Activated naive CD8-positive, alpha-beta T cell treated with anti-CD3 and anti-CD28 coated beads, Interleukin-2, amount 50 U/mL, for 16 hours (primary cell): ENCODE results near the gene JAKMIP1.

ENCODE experiments used
- DNase-seq: peaks from one replicate; pipeline ENCODE4 v3.0.0-alpha.2; 2020; ENCODE audit warnings: low read depth, low spot score

JAKMIP1 gene

GRCh38 chr4:6119507-6120020 lies 80.8 kb downstream of the JAKMIP1 start:
- DNase-seq: no peak

- no peak for DNase-seq
Measured at GRCh38 chr4:6118201-6118600, 82.1 kb downstream of the JAKMIP1 start.

GRCh38 chr4:6116696-6117285 lies 83.6 kb downstream of the JAKMIP1 start:
- DNase-seq: no peak

- DNase-seq: no peak
Measured at GRCh38 chr4:6115746-6116586, 84.4 kb downstream of the JAKMIP1 start.

GRCh38 chr4:6115342-6115741 lies 85.0 kb downstream of the JAKMIP1 start:
- DNase-seq: no peak

- DNase-seq: no peak
Measured at GRCh38 chr4:6114601-6115000, 85.7 kb downstream of the JAKMIP1 start.

- DNase-seq: no peak
Measured at GRCh38 chr4:6114181-6114580, 86.2 kb downstream of the JAKMIP1 start.

- DNase-seq: no peak
Measured at GRCh38 chr4:6113641-6114040, 86.7 kb downstream of the JAKMIP1 start.

GRCh38 chr4:6112606-6113290 lies 87.6 kb downstream of the JAKMIP1 start:
- DNase-seq: no peak

- no peak for DNase-seq
Measured at GRCh38 chr4:6111354-6111960, 88.9 kb downstream of the JAKMIP1 start.

GRCh38 chr4:6110681-6111353 lies 89.5 kb downstream of the JAKMIP1 start:
- DNase-seq: no peak

GRCh38 chr4:6109842-6110560 lies 90.3 kb downstream of the JAKMIP1 start:
- no peak for DNase-seq

GRCh38 chr4:6107886-6108285 lies 92.5 kb downstream of the JAKMIP1 start:
- no peak for DNase-seq

GRCh38 chr4:6107114-6107791 lies 93.1 kb downstream of the JAKMIP1 start:
- no peak for DNase-seq

GRCh38 chr4:6106156-6106555 lies 94.2 kb downstream of the JAKMIP1 start:
- no peak for DNase-seq

GRCh38 chr4:6105311-6105911 lies 94.9 kb downstream of the JAKMIP1 start:
- DNase-seq: no peak

- DNase-seq: no peak
Measured at GRCh38 chr4:6104541-6105130, 95.7 kb downstream of the JAKMIP1 start.

GRCh38 chr4:6097581-6097980 lies 102.8 kb downstream of the JAKMIP1 start:
- no peak for DNase-seq

- DNase-seq: no peak
Measured at GRCh38 chr4:6095897-6096296, 104.5 kb downstream of the JAKMIP1 start.
